A549 (cell line): ENCODE results near the gene LIN7B. TPM values are rescaled to one million over a fixed set of nuclear protein-coding genes. Genes with fewer than 3 reads are reported as not detected.

ENCODE experiments used
- ATAC-seq, 2 experiments: fragments of 200-7000 bp in 1 of 2; fragments of >200 bp in 1 of 2; cut with Nextera tagmentation in 1 of 2; cut with Tn5 transposase in 1 of 2; 3 replicates each; pipeline versions ENCODE4 v1.8.0 to v1.9.1; 2018 to 2020; ENCODE audit warnings: mild to moderate bottlenecking in 1 of 2, moderate library complexity in 1 of 2
- CTCF ChIA-PET: fragments of 300-600 bp; sonication (Branson Sonifier 250); formaldehyde crosslinking; extraction: SDS; loops from one replicate; lab custom pipeline; 2021; ENCODE audit warnings: antibody characterized with exemption, inconsistent platforms; lab: Yijun Ruan, JAX
- POLR2A ChIA-PET: fragments of 350-600 bp; formaldehyde crosslinking; extraction: SDS; loops from one replicate; lab custom pipeline; 2021; ENCODE audit warnings: antibody characterized with exemption, inconsistent platforms; lab: Yijun Ruan, JAX
- DNase-seq, 2 experiments: peaks; one replicate each; pipeline versions ENCODE4 v3.0.0 to v3.0.0-alpha.2; 2011 to 2016; ENCODE audit warnings: low read depth in 1 of 2, low spot score in 1 of 2
- FAIRE-seq: peaks from 2 replicates; lab custom pipeline; 2011; peaks lifted over from hg19 to GRCh38; lab: Jason Lieb, UNC
- H3K27ac ChIP-seq, 2 experiments: fragments of >200 bp; sonication (Bioruptor Twin); formaldehyde crosslinking; 3 replicates each; pipeline ENCODE4 v1.5.1; 2016 to 2017
- H3K4me1 ChIP-seq: fragments of >200 bp; sonication (Bioruptor Twin); formaldehyde crosslinking; 3 replicates; pipeline ENCODE4 v1.6.1; 2016
- H3K4me2 ChIP-seq: fragments of >200 bp; sonication (Bioruptor Twin); formaldehyde crosslinking; 3 replicates; pipeline ENCODE4 v1.6.1; 2016
- H3K4me3 ChIP-seq: fragments of >200 bp; sonication (Bioruptor Twin); formaldehyde crosslinking; 3 replicates; pipeline ENCODE4 v1.5.1; 2016
- H3K9me3 ChIP-seq: fragments of >200 bp; sonication (Bioruptor Twin); formaldehyde crosslinking; 3 replicates; pipeline ENCODE4 v1.6.1; 2016
- CEBPB ChIP-seq, 2 experiments: fragments of >200 bp in 1 of 2; sonication (Bioruptor Twin) in 1 of 2; formaldehyde crosslinking in 1 of 2; IDR thresholded peaks; 2 replicates each; pipeline ENCODE4 v1.6.1; 2012 to 2016
- CHD2 ChIP-seq: fragments of 150-350 bp; IDR thresholded peaks from 2 replicates; pipeline ENCODE4 v1.6.1; 2014; ENCODE audit warnings: low read length; ENCODE audit not compliant: partially characterized antibody
- CHD4 ChIP-seq: fragments of 200-600 bp; sonication (generic); IDR thresholded peaks from 2 replicates; pipeline ENCODE4 v1.6.1; 2016; ENCODE audit warnings: antibody characterized with exemption, mild to moderate bottlenecking, borderline replicate concordance
- E2F6 ChIP-seq: IDR thresholded peaks from 2 replicates; pipeline ENCODE4 v1.6.1; 2012; ENCODE audit warnings: low read depth, borderline replicate concordance
- EHF ChIP-seq: fragments of 250-450 bp; sonication (Bioruptor Pico); IDR thresholded peaks from 2 replicates; pipeline ENCODE4 v1.5.0; 2020; ENCODE audit warnings: mild to moderate bottlenecking
- EHMT2 ChIP-seq: fragments of 200-600 bp; sonication (generic); IDR thresholded peaks from 2 replicates; pipeline ENCODE4 v1.6.1; 2016; ENCODE audit warnings: antibody characterized with exemption, low read depth, mild to moderate bottlenecking, moderate library complexity
- ELK1 ChIP-seq: fragments of 150-350 bp; IDR thresholded peaks from 2 replicates; pipeline ENCODE4 v1.6.1; 2014; ENCODE audit warnings: low read depth, mild to moderate bottlenecking, low read length
- EP300 ChIP-seq, 2 experiments: fragments of >200 bp; sonication (Bioruptor Twin); formaldehyde crosslinking; IDR thresholded peaks; 2 replicates in 1 of 2; 3 replicates in 1 of 2; pipeline ENCODE4 v1.6.1; 2016 to 2017
- FOSB ChIP-seq: fragments of 250-450 bp; sonication (Bioruptor Pico); IDR thresholded peaks from 2 replicates; pipeline ENCODE4 v1.5.0; 2020; ENCODE audit warnings: mild to moderate bottlenecking, moderate library complexity
- FOSL2 ChIP-seq, 2 experiments: fragments of 450-650 bp in 1 of 2; fragments of >200 bp in 1 of 2; sonication (Bioruptor Twin) in 1 of 2; formaldehyde crosslinking; IDR thresholded peaks; 2 replicates each; pipeline versions ENCODE4 v1.5.0 to v1.6.1; 2016 to 2020; ENCODE audit warnings: mild to moderate bottlenecking in 1 of 2, moderate library complexity in 1 of 2
- FOXS1 ChIP-seq: fragments of 250-450 bp; sonication (Bioruptor Pico); IDR thresholded peaks from 2 replicates; pipeline ENCODE4 v1.5.0; 2020; ENCODE audit warnings: mild to moderate bottlenecking, moderate library complexity
- GATA3 ChIP-seq: IDR thresholded peaks from 2 replicates; pipeline ENCODE4 v1.6.1; 2012; ENCODE audit warnings: borderline replicate concordance
- HDAC2 ChIP-seq: fragments of 200-600 bp; sonication (generic); IDR thresholded peaks from 2 replicates; pipeline ENCODE4 v1.6.1; 2016
- HES2 ChIP-seq: fragments of >200 bp; sonication (Bioruptor Twin); formaldehyde crosslinking; IDR thresholded peaks from 2 replicates; pipeline ENCODE4 v1.6.1; 2016
- HOXA7 ChIP-seq: fragments of 250-450 bp; sonication (Bioruptor Pico); IDR thresholded peaks from 2 replicates; pipeline ENCODE4 v1.5.0; 2020; ENCODE audit warnings: mild to moderate bottlenecking, moderate library complexity
- JUN ChIP-seq, 2 experiments: fragments of >200 bp; sonication (Bioruptor Twin); formaldehyde crosslinking; IDR thresholded peaks; 2 replicates in 1 of 2; 3 replicates in 1 of 2; pipeline ENCODE4 v1.6.1; 2016 to 2017
- JUNB ChIP-seq: fragments of >200 bp; sonication (Bioruptor Twin); formaldehyde crosslinking; IDR thresholded peaks from 2 replicates; pipeline ENCODE4 v1.6.1; 2016
- MAX ChIP-seq: IDR thresholded peaks from 2 replicates; pipeline ENCODE4 v1.6.1; 2012
- MAZ ChIP-seq: fragments of 150-350 bp; IDR thresholded peaks from 2 replicates; pipeline ENCODE4 v1.6.1; 2014; ENCODE audit warnings: antibody characterized with exemption, low read depth, low read length, borderline replicate concordance
- MYC ChIP-seq: IDR thresholded peaks from 2 replicates; pipeline ENCODE4 v1.6.1; 2012; ENCODE audit warnings: mild to moderate bottlenecking, inconsistent platforms, low read length, improper control_type of control experiment, borderline replicate concordance
- NPAS2 ChIP-seq: fragments of 250-450 bp; sonication (Bioruptor Pico); IDR thresholded peaks from 2 replicates; pipeline ENCODE4 v1.8.0; 2022; ENCODE audit warnings: mild to moderate bottlenecking, moderate library complexity, borderline replicate concordance
- PHF8 ChIP-seq: fragments of 200-600 bp; sonication (generic); IDR thresholded peaks from 2 replicates; pipeline ENCODE4 v1.6.1; 2016; ENCODE audit warnings: low read depth, mild to moderate bottlenecking, antibody characterized with exemption, moderate library complexity, borderline replicate concordance
- POLR2A ChIP-seq: IDR thresholded peaks from 2 replicates; pipeline ENCODE4 v1.6.1; 2012; ENCODE audit warnings: mild to moderate bottlenecking, low read length
- POLR2AphosphoS2 ChIP-seq: conservative IDR thresholded peaks from 2 replicates; pipeline ENCODE4 v1.6.1; 2012; ENCODE audit warnings: low read length, improper control_type of control experiment, inconsistent platforms
- RAD21 ChIP-seq, 2 experiments: fragments of >200 bp in 1 of 2; sonication (Bioruptor Twin) in 1 of 2; formaldehyde crosslinking in 1 of 2; IDR thresholded peaks in 1 of 2; conservative IDR thresholded peaks in 1 of 2; 2 replicates in 1 of 2; 3 replicates in 1 of 2; pipeline ENCODE4 v1.6.1; 2012 to 2018; ENCODE audit warnings: inconsistent platforms in 1 of 2
- RARB ChIP-seq: fragments of 250-450 bp; sonication (Bioruptor Pico); IDR thresholded peaks from 2 replicates; pipeline ENCODE4 v1.8.0; 2021; ENCODE audit warnings: mild to moderate bottlenecking, moderate library complexity
- RNF2 ChIP-seq: fragments of 200-600 bp; sonication (generic); IDR thresholded peaks from 2 replicates; pipeline ENCODE4 v1.6.1; 2016; ENCODE audit warnings: low read depth, mild to moderate bottlenecking, antibody characterized with exemption, moderate library complexity, borderline replicate concordance
- SREBF2 ChIP-seq: fragments of 450-650 bp; IDR thresholded peaks from 2 replicates; pipeline ENCODE4 v1.6.1; 2014; ENCODE audit warnings: mild to moderate bottlenecking, moderate library complexity
- USF2 ChIP-seq: fragments of 450-650 bp; IDR thresholded peaks from 2 replicates; pipeline ENCODE4 v1.6.1; 2014; ENCODE audit warnings: antibody characterized with exemption
- ZC3H11A ChIP-seq: fragments of 450-650 bp; IDR thresholded peaks from 2 replicates; pipeline ENCODE4 v1.6.1; 2014; ENCODE audit warnings: antibody characterized with exemption, mild to moderate bottlenecking
- ZFP36 ChIP-seq: fragments of 450-650 bp; IDR thresholded peaks from 2 replicates; pipeline ENCODE4 v1.6.1; 2014; ENCODE audit warnings: borderline replicate concordance; ENCODE audit not compliant: partially characterized antibody
- WGBS: methylation state at CpG from one replicate; pipeline ENCODE4 v1.1.6; 2017; ENCODE audit errors: missing lambda C conversion rate; 5-methylcytosine and 5-hydroxymethylcytosine counted together
- polyA plus RNA-seq, 4 experiments: library from polyadenylated mRNA; depleted of rRNA in 3 of 4; stranded (reverse); fragments of >200 nt; fragmentation: RNase III in 1 of 4; extraction: RNeasy Plus Mini Kit Qiagen cat#74134 plus additional on column Dnase treatment in 1 of 4; gene quantifications; 2 replicates in 3 of 4; 3 replicates in 1 of 4; pipeline ENCODE4 v1.2.3, GENCODE V29; 2011 to 2017

Gene LIN7B
- polyA plus RNA-seq, 2 of the 4 experiments (the other 2 are of a cell fraction) = 5.4 to 7.1 TPM

- no peak; the same call in 1 of the 2 replicates for TF ChIP-seq MAZ
- TF ChIP-seq HOXA7 (CRISPR knock-in tag) = no peak
- no peak for TF ChIP-seq SREBF2
- TF ChIP-seq CEBPB (IDR thresholded peaks at IDR 0.05) = no peak; a peak in 1 of 4 replicates
- no peak for TF ChIP-seq EHMT2
- TF ChIP-seq NPAS2 (CRISPR knock-in tag) = no peak
- no peak for TF ChIP-seq FOSL2 (IDR thresholded peaks at IDR 0.05)
- TF ChIP-seq FOSL2 (CRISPR knock-in tag; IDR thresholded peaks at IDR 0.05) = peak; percentile 53
- peak; percentile 98 for TF ChIP-seq E2F6
- TF ChIP-seq HDAC2 = no peak
- TF ChIP-seq CHD2 = no peak
- TF ChIP-seq ZFP36 = peak; percentile 53
- TF ChIP-seq RARB (CRISPR knock-in tag) = no peak
- peak; percentile 84; the same call in 1 of the 2 replicates for TF ChIP-seq GATA3
- TF ChIP-seq ELK1 = no peak
- no peak for TF ChIP-seq RNF2
- TF ChIP-seq POLR2A = peak; percentile 64
- TF ChIP-seq PHF8 = peak; percentile 59; the same call in 1 of the 2 replicates
Observed at GRCh38 chr19:49118565-49119410, 4.6 kb downstream of the LIN7B start, which contains the start of gene C19orf73 (continued).

GRCh38 chr19:49119411-49120324 is 5.5 kb downstream of the LIN7B start, which contains the start of gene PPFIA3:
TSS of gene PPFIA3 (plus strand) at chr19:49119544. CDS start at chr19:49127874, 8,330 bp downstream.
- Histone ChIP-seq H3K4me1 (peaks cover 19% of the 10 kb centered on the region), H3K27ac (peak within 1 kb of the TSS; percentile 95), H3K4me3 (peak within 1 kb of the TSS; percentile 62), H3K9me3 (no peaks in the 10 kb centered on the region), H3K4me2 (peak within 1 kb of the TSS; percentile 87)
- WGBS = 1% methylated on average over 15 of the region's 90 CpGs
- ATAC-seq = peak; percentile 57 to 61
- FAIRE-seq = no peak
- DNase-seq = peak in 1 of 2 experiments; percentile 62
- CTCF ChIA-PET = interaction anchor here (0.6 to 21.0 kb wide), 14 partner anchors 11 to 450 kb away, joined by 3 to 298 read pairs (median 4); partner anchors contain the start of genes GYS1 and RUVBL2
- POLR2A ChIA-PET = interaction anchor here (0.8 to 1.2 kb wide), 3 partner anchors 19 to 126 kb away, joined by 3 to 5 read pairs (median 4); partner anchors contain the start of gene RUVBL2
- TF ChIP-seq RNF2 = peak; percentile 70; the same call in 1 of the 2 replicates
- TF ChIP-seq FOSB (CRISPR knock-in tag) = no peak
- TF ChIP-seq EHMT2 = 0 out of 2 replicates have a peak, but pooled peaks have one; percentile 70
- TF ChIP-seq JUN (IDR thresholded peaks at IDR 0.05) = no peak
- TF ChIP-seq CHD2 = no peak
- no peak for TF ChIP-seq MYC
- no peak for TF ChIP-seq PHF8
- no peak for TF ChIP-seq CHD4
- no peak for TF ChIP-seq ZC3H11A
- no peak for TF ChIP-seq POLR2AphosphoS2
- TF ChIP-seq EP300 (IDR thresholded peaks at IDR 0.05) = no peak
- TF ChIP-seq ZFP36 = no peak
- peak; percentile 72 for TF ChIP-seq MAX
- TF ChIP-seq HES2 = no peak
- peak; percentile 43; the same call in 1 of the 2 replicates for TF ChIP-seq E2F6
- TF ChIP-seq JUNB = no peak
- 0 out of 2 replicates have a peak, but pooled peaks have one; percentile 55 for TF ChIP-seq HDAC2
- TF ChIP-seq USF2 = no peak
- TF ChIP-seq FOSL2 (IDR thresholded peaks at IDR 0.05) = no peak
- TF ChIP-seq FOSL2 (CRISPR knock-in tag; IDR thresholded peaks at IDR 0.05) = no peak
- TF ChIP-seq MAZ = no peak
- no peak for TF ChIP-seq RAD21 (conservative IDR thresholded peaks at IDR 0.05 in 1 of 2, IDR thresholded peaks at IDR 0.05 in 1 of 2)
- no peak for TF ChIP-seq FOXS1 (CRISPR knock-in tag)
- TF ChIP-seq EHF (CRISPR knock-in tag) = no peak
